ENCODE data around the gene TRPM3. TPM values are rescaled to one million over a fixed set of nuclear protein-coding genes. Genes with fewer than 3 reads are reported as not detected.

TRPM3 gene
- total RNA-seq, 6 donors from 2014 or later = 0.10 to 1.0 (median 0.17) TPM; not detected in 1

- ATAC-seq (ENCODE audit: low FRiP score in 2 of 2) (no peak), DNase-seq (no peak)
- H3K9me3 ChIP-seq = no peaks in the 10 kb centered on the region
- no peak overlapping the region for H3K27ac ChIP-seq
- WGBS, 2 donors = 76 to 96% methylated on average over 1 of the region's 1 CpG
- TF ChIP-seq POLR2A (IDR thresholded peaks at IDR 0.05) (no peak), POLR2AphosphoS5 (IDR thresholded peaks at IDR 0.05) (no peak), CTCF (IDR thresholded peaks at IDR 0.05) (no peak), EP300 (IDR thresholded peaks at IDR 0.05) (no peak)
- H3K27me3 ChIP-seq = no peaks in the 10 kb centered on the region
- H3K4me3 ChIP-seq = no peak overlapping the region
- no peaks in the 10 kb centered on the region for H3K36me3 ChIP-seq
- no peaks in the 10 kb centered on the region for H3K4me1 ChIP-seq
Measured at GRCh38 chr9:70675868-70676370, 445.5 kb downstream of the TRPM3 start.

- Histone ChIP-seq H3K4me3 (no peak overlapping the region), H3K9me3 (no peaks in the 10 kb centered on the region), H3K27ac (no peak overlapping the region), H3K27me3 (no peaks in the 10 kb centered on the region), H3K4me1 (no peaks in the 10 kb centered on the region), H3K36me3 (no peaks in the 10 kb centered on the region)
- 86 to 92% methylated on average over 1 of the region's 1 CpG for WGBS, 2 donors
- no peak for ATAC-seq (ENCODE audit: low FRiP score in 2 of 2)
- DNase-seq = no peak
- TF ChIP-seq CTCF (IDR thresholded peaks at IDR 0.05) (no peak), POLR2A (IDR thresholded peaks at IDR 0.05) (no peak), EP300 (IDR thresholded peaks at IDR 0.05) (no peak), POLR2AphosphoS5 (IDR thresholded peaks at IDR 0.05) (no peak)
Measured at GRCh38 chr9:70673844-70674243, 447.6 kb downstream of the TRPM3 start.

GRCh38 chr9:70672161-70672649, 449.2 kb downstream of the TRPM3 start:
- 45 to 61% methylated on average over 1 of the region's 1 CpG for WGBS, 2 donors
- peak in 1 of 2 donors; percentile 77 for ATAC-seq (ENCODE audit: low FRiP score in 2 of 2)

GRCh38 chr9:70668751-70669150, 452.7 kb downstream of the TRPM3 start:
- DNase-seq (no peak), ATAC-seq (ENCODE audit: low FRiP score in 2 of 2) (peak; percentile 22 to 75)
- H3K27ac ChIP-seq = no peak overlapping the region
- no peak for TF ChIP-seq EP300 (IDR thresholded peaks at IDR 0.05)
- TF ChIP-seq POLR2AphosphoS5 (IDR thresholded peaks at IDR 0.05) = no peak
- TF ChIP-seq CTCF (IDR thresholded peaks at IDR 0.05) = no peak
- TF ChIP-seq POLR2A (IDR thresholded peaks at IDR 0.05) = no peak
- no peaks in the 10 kb centered on the region for H3K4me1 ChIP-seq
- H3K9me3 ChIP-seq = no peaks in the 10 kb centered on the region
- WGBS, 2 donors = 74 to 75% methylated on average over 3 of the region's 3 CpGs
- H3K27me3 ChIP-seq = no peaks in the 10 kb centered on the region
- no peaks in the 10 kb centered on the region for H3K36me3 ChIP-seq
- H3K4me3 ChIP-seq = no peak overlapping the region

More at GRCh38 chr9:70672161-70672649, 449.2 kb downstream of the TRPM3 start:
- Histone ChIP-seq H3K27ac (no peak overlapping the region), H3K4me3 (no peak overlapping the region), H3K9me3 (no peaks in the 10 kb centered on the region), H3K36me3 (no peaks in the 10 kb centered on the region), H3K27me3 (no peaks in the 10 kb centered on the region), H3K4me1 (no peaks in the 10 kb centered on the region)
- no peak for TF ChIP-seq CTCF (IDR thresholded peaks at IDR 0.05)
- TF ChIP-seq EP300 (IDR thresholded peaks at IDR 0.05) = no peak
- TF ChIP-seq POLR2A (IDR thresholded peaks at IDR 0.05) = no peak
- no peak for TF ChIP-seq POLR2AphosphoS5 (IDR thresholded peaks at IDR 0.05)
- no peak for DNase-seq

- no peaks in the 10 kb centered on the region for H3K4me1 ChIP-seq
- H3K36me3 ChIP-seq = no peaks in the 10 kb centered on the region
- TF ChIP-seq POLR2AphosphoS5 (IDR thresholded peaks at IDR 0.05) (no peak), EP300 (IDR thresholded peaks at IDR 0.05) (no peak), POLR2A (IDR thresholded peaks at IDR 0.05) (no peak), CTCF (IDR thresholded peaks at IDR 0.05) (no peak)
- H3K9me3 ChIP-seq = peaks cover 0 to 5% (median 0%) of the 10 kb centered on the region in 4 donors
- H3K27me3 ChIP-seq = no peaks in the 10 kb centered on the region
- ATAC-seq (ENCODE audit: low FRiP score in 2 of 2) (no peak), DNase-seq (no peak)
- H3K27ac ChIP-seq = no peak overlapping the region
- H3K4me3 ChIP-seq = no peak overlapping the region
Measured at GRCh38 chr9:70658765-70659164, 462.7 kb downstream of the TRPM3 start.
